Measurements from ENCODE around the gene USB1. TPM values are rescaled to one million over a fixed set of nuclear protein-coding genes. Genes with fewer than 3 reads are reported as not detected.

USB1 gene
- total and polyA plus RNA-seq, 2 experiments from 2014 or later, result 79.6 to 118 TPM

GRCh38 chr16:57959121-57959520 lies 42.1 kb upstream of the USB1 start:
- H3K4me2 ChIP-seq, result no peak overlapping the region

GRCh38 chr16:57959804-57960203 lies 41.4 kb upstream of the USB1 start:
- H2AFZ ChIP-seq, result peak overlapping the region; percentile 66
- no peaks in the 10 kb centered on the region for H3K4me1 ChIP-seq (ENCODE audit: insufficient read depth)
- ATAC-seq (no peak), DNase-seq (ENCODE audit: low spot score) (no peak)
- no peak overlapping the region for H3K4me3 ChIP-seq
- Mint-ChIP-seq H3K27ac (0 out of 2 replicates have a peak overlapping the region, but pooled peaks have one; percentile 40), H3K36me3 (ENCODE audit: low read depth) (no peaks in the 10 kb centered on the region), H3K4me1 (peaks cover 15% of the 10 kb centered on the region), H3K27me3 (ENCODE audit: insufficient read depth, low read depth, poor library complexity) (peaks cover 14% of the 10 kb centered on the region), H3K9me3 (no peaks in the 10 kb centered on the region), H3K4me3 (no peak overlapping the region)
- no peaks in the 10 kb centered on the region for H3K9me2 ChIP-seq (ENCODE audit: insufficient read depth)
- H3K27ac ChIP-seq (ENCODE audit: low read depth), result no peak overlapping the region
- H3F3A ChIP-seq (replicated peaks; ENCODE audit: low read depth), result no peaks in the 10 kb centered on the region
- no peaks in the 10 kb centered on the region for H3K79me2 ChIP-seq (replicated peaks; ENCODE audit: insufficient read depth)
- H3K4me2 ChIP-seq, result no peak overlapping the region
- TF ChIP-seq POLR2AphosphoS5 (IDR thresholded peaks at IDR 0.05; ENCODE audit: low read depth), result no peak
- TF ChIP-seq EZH2 (IDR thresholded peaks at IDR 0.05; ENCODE audit: low read depth, unreplicated experiment), result no peak
- TF ChIP-seq NANOG (IDR thresholded peaks at IDR 0.05; ENCODE audit: borderline replicate concordance), result no peak
- no peaks in the 10 kb centered on the region for H4K20me1 ChIP-seq (replicated peaks; ENCODE audit: insufficient read depth)
- H3K27me3 ChIP-seq (ENCODE audit: insufficient read depth), result no peaks in the 10 kb centered on the region
- H3K36me3 ChIP-seq (ENCODE audit: insufficient read depth), result no peaks in the 10 kb centered on the region

More at GRCh38 chr16:57959121-57959520, 42.1 kb upstream of the USB1 start:
- no peak overlapping the region for H3K27ac ChIP-seq (ENCODE audit: low read depth)
- H3K4me3 ChIP-seq, result no peak overlapping the region
- H4K20me1 ChIP-seq (replicated peaks; ENCODE audit: insufficient read depth), result no peaks in the 10 kb centered on the region
- peaks cover 14% of the 10 kb centered on the region for H3K27me3 Mint-ChIP-seq (ENCODE audit: insufficient read depth, low read depth, poor library complexity)
- no peaks in the 10 kb centered on the region for H3F3A ChIP-seq (replicated peaks; ENCODE audit: low read depth)
- DNase-seq (ENCODE audit: low spot score), result no peak
- no peaks in the 10 kb centered on the region for H3K36me3 Mint-ChIP-seq (ENCODE audit: low read depth)
- H3K79me2 ChIP-seq (replicated peaks; ENCODE audit: insufficient read depth), result no peaks in the 10 kb centered on the region
- no peaks in the 10 kb centered on the region for H3K9me3 Mint-ChIP-seq
- TF ChIP-seq ZNF114 (CRISPR knock-in tag; IDR thresholded peaks at IDR 0.05) (no peak), ZNF331 (CRISPR knock-in tag; IDR thresholded peaks at IDR 0.05; ENCODE audit: low read depth) (no peak), EZH2 (IDR thresholded peaks at IDR 0.05; ENCODE audit: low read depth, unreplicated experiment) (no peak), ETS1 (IDR thresholded peaks at IDR 0.05) (no peak)
- H3K27ac Mint-ChIP-seq, result no peak overlapping the region
- H2AFZ ChIP-seq, result peak overlapping the region; percentile 66; the same call in 1 of the 2 replicates
- no peaks in the 10 kb centered on the region for H3K36me3 ChIP-seq (ENCODE audit: insufficient read depth)
- ATAC-seq, result no peak
- H3K27me3 ChIP-seq (ENCODE audit: insufficient read depth), result no peaks in the 10 kb centered on the region
- no peak overlapping the region for H3K4me3 Mint-ChIP-seq
- no peaks in the 10 kb centered on the region for H3K4me1 ChIP-seq (ENCODE audit: insufficient read depth)
- no peaks in the 10 kb centered on the region for H3K9me2 ChIP-seq (ENCODE audit: insufficient read depth)
- peaks cover 15% of the 10 kb centered on the region for H3K4me1 Mint-ChIP-seq

GRCh38 chr16:57960310-57960709 lies 40.9 kb upstream of the USB1 start:
- no peaks in the 10 kb centered on the region for H3K27me3 ChIP-seq (ENCODE audit: insufficient read depth)
- no peaks in the 10 kb centered on the region for H3K4me1 ChIP-seq (ENCODE audit: insufficient read depth)
- no peaks in the 10 kb centered on the region for H3K36me3 Mint-ChIP-seq (ENCODE audit: low read depth)
- no peaks in the 10 kb centered on the region for H3K79me2 ChIP-seq (replicated peaks; ENCODE audit: insufficient read depth)
- no peaks in the 10 kb centered on the region for H3K36me3 ChIP-seq (ENCODE audit: insufficient read depth)
- H3K4me1 Mint-ChIP-seq, result peaks cover 15% of the 10 kb centered on the region
- H3K4me2 ChIP-seq, result no peak overlapping the region
- H3K27me3 Mint-ChIP-seq (ENCODE audit: insufficient read depth, low read depth, poor library complexity), result peaks cover 11% of the 10 kb centered on the region
- H3K27ac ChIP-seq (ENCODE audit: low read depth), result no peak overlapping the region
- no peaks in the 10 kb centered on the region for H3K9me2 ChIP-seq (ENCODE audit: insufficient read depth)
- H4K20me1 ChIP-seq (replicated peaks; ENCODE audit: insufficient read depth), result no peaks in the 10 kb centered on the region
- no peak overlapping the region for H3K4me3 Mint-ChIP-seq
- 0 out of 2 replicates have a peak, but pooled peaks cover 2% of the 10 kb centered on the region for H3F3A ChIP-seq (replicated peaks; ENCODE audit: low read depth)
- DNase-seq (ENCODE audit: low spot score), result no peak
- H3K9me3 Mint-ChIP-seq, result no peaks in the 10 kb centered on the region
- no peak overlapping the region for H3K27ac Mint-ChIP-seq
- H2AFZ ChIP-seq, result no peak overlapping the region
- no peak overlapping the region for H3K4me3 ChIP-seq
- ATAC-seq, result no peak
- TF ChIP-seq JUNB (IDR thresholded peaks at IDR 0.05; ENCODE audit: unreplicated experiment), result no peak
- TF ChIP-seq ETS1 (IDR thresholded peaks at IDR 0.05), result no peak
- no peak for TF ChIP-seq CREB1 (CRISPR knock-in tag; IDR thresholded peaks at IDR 0.05; ENCODE audit: low read depth)
- TF ChIP-seq ZNF331 (CRISPR knock-in tag; IDR thresholded peaks at IDR 0.05; ENCODE audit: low read depth), result no peak
- no peak for TF ChIP-seq CTCF (conservative IDR thresholded peaks at IDR 0.05; ENCODE audit: low read depth in 2 of 2)
- no peak for TF ChIP-seq EZH2 (IDR thresholded peaks at IDR 0.05; ENCODE audit: low read depth, unreplicated experiment)
- TF ChIP-seq STAT1 (IDR thresholded peaks at IDR 0.05; ENCODE audit: unreplicated experiment), result no peak
- no peak for TF ChIP-seq NANOG (IDR thresholded peaks at IDR 0.05; ENCODE audit: borderline replicate concordance)

Data from GM23338 (cell line).